Cardiac muscle cell (in vitro differentiated cells and primary cell): ENCODE measurements around the gene DDR2. TPM values are rescaled to one million over a fixed set of nuclear protein-coding genes. Genes with fewer than 3 reads are reported as not detected.
A peak's percentile ranks its signal among the peaks of the same experiment; 100 is the strongest.

Experiments used
- DNase-seq, 2 donors: peaks; one replicate each; pipeline versions ENCODE4 v3.0.0 to v3.0.0-alpha.2; 2010 to 2017; ENCODE audit warnings: low read depth in 1 of 2, low spot score in 1 of 2
- H3K27ac ChIP-seq: fragments of 200-600 bp; sonication (generic); 2 replicates; pipeline ENCODE4 v1.5.1; 2016
- H3K27me3 ChIP-seq: fragments of 200-600 bp; sonication (generic); 2 replicates; pipeline ENCODE4 v1.6.0; 2016; ENCODE audit warnings: control low read depth
- H3K36me3 ChIP-seq: fragments of 200-600 bp; sonication (generic); 2 replicates; pipeline ENCODE4 v1.5.1; 2016; ENCODE audit warnings: control low read depth
- H3K4me1 ChIP-seq: fragments of 200-600 bp; sonication (generic); 2 replicates; pipeline ENCODE4 v1.8.1; 2017; ENCODE audit warnings: low read depth, mild to moderate bottlenecking, mixed run types
- H3K4me3 ChIP-seq: fragments of 200-600 bp; sonication (generic); 2 replicates; pipeline ENCODE4 v1.5.1; 2016; ENCODE audit warnings: mild to moderate bottlenecking
- H3K9me3 ChIP-seq: fragments of 200-600 bp; sonication (generic); 2 replicates; pipeline ENCODE4 v1.5.1; 2017; ENCODE audit warnings: low read depth, mild to moderate bottlenecking, control low read depth
- CTCF ChIP-seq: IDR thresholded peaks from 2 replicates; pipeline ENCODE4 v1.5.1; 2012; ENCODE audit warnings: low read depth, mild to moderate bottlenecking, low read length
- polyA plus RNA-seq: library from polyadenylated mRNA; unstranded; fragments of >200 nt; fragmentation: Nextera tagmentation; extraction: Ambion mirVana; gene quantifications from 2 replicates; pipeline ENCODE4 v1.2.1, GENCODE V29; 2016
- total RNA-seq: library from RNA; depleted of rRNA; stranded (reverse); fragments of >200 nt; gene quantifications from 2 replicates; pipeline ENCODE4 v1.2.3, GENCODE V29; 2016

Gene DDR2
- total and polyA plus RNA-seq, 2 experiments from 2014 or later: 1.3 to 1.4 TPM

- H3K9me3 ChIP-seq: no peaks in the 10 kb centered on the region
- H3K27ac ChIP-seq: no peak overlapping the region
- no peak for DNase-seq
- no peaks in the 10 kb centered on the region for H3K4me1 ChIP-seq
- no peak for TF ChIP-seq CTCF
- H3K27me3 ChIP-seq: no peaks in the 10 kb centered on the region
- no peak overlapping the region for H3K4me3 ChIP-seq
- H3K36me3 ChIP-seq: no peaks in the 10 kb centered on the region
Measured at GRCh38 chr1:162672622-162673260, 40.5 kb downstream of the DDR2 start.

GRCh38 chr1:162674034-162674608 is 41.9 kb downstream of the DDR2 start:
- peak in 1 of 2 donors; percentile 55 for DNase-seq
- no peak for TF ChIP-seq CTCF
- H3K4me3 ChIP-seq: no peak overlapping the region
- H3K27ac ChIP-seq: no peak overlapping the region
- no peaks in the 10 kb centered on the region for H3K27me3 ChIP-seq
- H3K36me3 ChIP-seq: no peaks in the 10 kb centered on the region
- no peaks in the 10 kb centered on the region for H3K4me1 ChIP-seq
- no peaks in the 10 kb centered on the region for H3K9me3 ChIP-seq

- no peak for TF ChIP-seq CTCF
- Histone ChIP-seq H3K27me3 (no peaks in the 10 kb centered on the region), H3K4me3 (no peak overlapping the region), H3K9me3 (no peaks in the 10 kb centered on the region), H3K27ac (no peak overlapping the region), H3K36me3 (no peaks in the 10 kb centered on the region), H3K4me1 (no peaks in the 10 kb centered on the region)
- peak in 1 of 2 donors; percentile 53 for DNase-seq
Measured at GRCh38 chr1:162676087-162676486, 43.8 kb downstream of the DDR2 start.

- no peak for TF ChIP-seq CTCF
- Histone ChIP-seq H3K27me3 (no peaks in the 10 kb centered on the region), H3K36me3 (no peaks in the 10 kb centered on the region), H3K27ac (no peak overlapping the region), H3K4me1 (no peaks in the 10 kb centered on the region), H3K9me3 (no peaks in the 10 kb centered on the region), H3K4me3 (no peak overlapping the region)
- peak in 1 of 2 donors; percentile 58 for DNase-seq
Measured at GRCh38 chr1:162676750-162677149, 44.5 kb downstream of the DDR2 start.

- no peak for DNase-seq
- Histone ChIP-seq H3K4me3 (no peak overlapping the region), H3K36me3 (no peaks in the 10 kb centered on the region), H3K9me3 (no peaks in the 10 kb centered on the region), H3K4me1 (no peaks in the 10 kb centered on the region), H3K27ac (no peak overlapping the region), H3K27me3 (no peaks in the 10 kb centered on the region)
- TF ChIP-seq CTCF: no peak
Measured at GRCh38 chr1:162677607-162678371, 45.5 kb downstream of the DDR2 start.
